Neuron (in vitro differentiated cells): Measurements from ENCODE around the gene JAZF1.

Experiments
- H2AFZ ChIP-seq: one replicate; pipeline ENCODE4 v1.6.1; 2013; ENCODE audit warnings: low read depth, mild to moderate bottlenecking, inconsistent platforms, low read length, moderate library complexity
- H3K27me3 ChIP-seq: one replicate; pipeline ENCODE4 v1.6.1; 2013; ENCODE audit warnings: low read length; ENCODE audit not compliant: insufficient read depth
- H3K36me3 ChIP-seq: one replicate; pipeline ENCODE4 v1.6.1; 2013; ENCODE audit warnings: low read length; ENCODE audit not compliant: insufficient read depth
- H3K4me1 ChIP-seq: one replicate; pipeline ENCODE4 v1.6.1; 2013; ENCODE audit warnings: low read length; ENCODE audit not compliant: insufficient read depth
- H3K4me3 ChIP-seq: 2 replicates; pipeline ENCODE4 v1.5.1; 2013; ENCODE audit warnings: mild to moderate bottlenecking, low read length, moderate library complexity
- H3K9me3 ChIP-seq: one replicate; pipeline ENCODE4 v1.6.1; 2013; ENCODE audit warnings: low read length

Gene JAZF1

DNA sequence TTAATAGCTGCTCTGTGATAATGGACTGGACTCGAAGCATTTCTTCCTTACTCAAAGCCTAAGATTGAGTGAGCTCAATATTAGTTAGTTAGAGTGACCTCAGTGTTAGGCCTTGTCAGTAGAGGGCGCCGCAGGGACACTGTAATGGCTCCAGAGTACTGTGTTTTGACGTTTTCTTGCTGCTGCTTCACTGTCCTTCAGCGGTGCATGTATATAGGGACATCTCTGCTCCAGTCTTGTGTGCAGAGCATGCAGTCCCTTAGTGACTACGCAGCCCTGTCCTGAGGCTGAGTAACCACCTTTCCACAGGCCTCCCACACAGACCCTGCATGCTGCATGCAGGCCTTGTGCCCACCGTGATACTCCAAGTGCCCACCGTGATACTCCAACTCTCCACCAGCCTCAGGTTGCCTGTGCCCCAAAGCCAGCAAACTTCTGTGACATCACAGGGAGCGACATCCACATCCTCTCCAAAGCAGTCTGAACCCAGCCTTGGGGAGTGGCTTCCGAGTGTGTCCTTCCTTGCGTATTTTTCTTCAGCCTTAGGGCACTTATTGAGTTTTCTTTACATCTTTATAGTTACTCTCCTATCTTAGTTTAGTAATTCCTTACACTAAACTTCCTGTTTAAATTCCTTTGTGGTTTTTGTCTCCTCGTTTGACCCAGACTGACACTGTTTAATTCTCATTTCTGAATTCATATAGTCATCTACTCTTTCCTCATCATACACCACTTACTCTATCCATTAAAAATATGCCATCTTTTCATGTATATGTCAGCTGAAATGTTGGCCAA, 118.2 kb downstream of the JAZF1 start:
- Histone ChIP-seq H2AFZ (no peak overlapping the region), H3K36me3 (no peaks in the 10 kb centered on the region), H3K4me3 (no peak overlapping the region), H3K27me3 (peaks cover 6% of the 10 kb centered on the region), H3K4me1 (no peaks in the 10 kb centered on the region), H3K9me3 (no peaks in the 10 kb centered on the region)

GRCh38 chr7:28061824-28062196, 118.8 kb downstream of the JAZF1 start:
- Histone ChIP-seq H3K4me1 (no peaks in the 10 kb centered on the region), H3K36me3 (no peaks in the 10 kb centered on the region), H3K27me3 (peaks cover 6% of the 10 kb centered on the region), H3K9me3 (no peaks in the 10 kb centered on the region), H3K4me3 (no peak overlapping the region), H2AFZ (no peak overlapping the region)

DNA sequence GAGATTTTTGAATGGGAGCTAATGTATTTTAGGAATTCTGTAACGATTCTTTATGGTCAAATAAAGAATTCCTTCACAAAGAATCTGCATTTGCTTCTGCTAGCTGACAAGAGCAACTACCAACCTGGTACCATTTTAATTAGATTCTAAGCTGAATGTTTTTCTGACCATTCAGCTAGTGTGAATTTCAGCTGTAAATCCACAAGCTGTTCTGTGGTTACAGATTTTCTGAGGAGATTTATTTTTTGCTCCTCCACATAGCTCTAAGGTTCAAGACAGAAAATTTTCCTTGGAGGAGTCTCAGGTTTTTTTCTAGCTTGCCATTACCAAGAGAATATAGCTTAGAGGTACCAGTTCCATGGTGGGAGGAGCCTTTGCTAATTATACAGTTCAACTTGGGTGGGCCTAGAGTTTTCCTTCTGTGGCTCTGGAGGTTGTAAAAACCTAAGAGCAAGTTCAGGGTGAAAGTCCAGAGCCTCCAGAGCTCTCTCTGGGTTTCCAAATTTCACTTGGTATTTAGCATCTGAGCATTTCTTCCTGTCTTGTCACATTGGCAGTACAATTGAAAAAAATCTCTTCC, 120.1 kb downstream of the JAZF1 start:
- Histone ChIP-seq H3K27me3 (peaks cover 6% of the 10 kb centered on the region), H3K4me3 (no peak overlapping the region), H2AFZ (no peak overlapping the region), H3K4me1 (no peaks in the 10 kb centered on the region), H3K36me3 (no peaks in the 10 kb centered on the region), H3K9me3 (no peaks in the 10 kb centered on the region)

- no peak overlapping the region for H2AFZ ChIP-seq
- H3K36me3 ChIP-seq = no peaks in the 10 kb centered on the region
- no peaks in the 10 kb centered on the region for H3K9me3 ChIP-seq
- H3K4me3 ChIP-seq = no peak overlapping the region
- H3K27me3 ChIP-seq = no peaks in the 10 kb centered on the region
- H3K4me1 ChIP-seq = no peaks in the 10 kb centered on the region
Measured at GRCh38 chr7:28055161-28055544, 125.4 kb downstream of the JAZF1 start.

GRCh38 chr7:28054531-28055160, 125.9 kb downstream of the JAZF1 start:
- Histone ChIP-seq H3K36me3 (no peaks in the 10 kb centered on the region), H3K9me3 (no peaks in the 10 kb centered on the region), H3K4me3 (no peak overlapping the region), H2AFZ (no peak overlapping the region), H3K4me1 (no peaks in the 10 kb centered on the region), H3K27me3 (no peaks in the 10 kb centered on the region)

GRCh38 chr7:28052933-28053332, 127.7 kb downstream of the JAZF1 start:
- Histone ChIP-seq H2AFZ (no peak overlapping the region), H3K4me1 (no peaks in the 10 kb centered on the region), H3K9me3 (no peaks in the 10 kb centered on the region), H3K36me3 (no peaks in the 10 kb centered on the region), H3K27me3 (no peaks in the 10 kb centered on the region), H3K4me3 (no peak overlapping the region)

- no peaks in the 10 kb centered on the region for H3K4me1 ChIP-seq
- H2AFZ ChIP-seq = no peak overlapping the region
- no peaks in the 10 kb centered on the region for H3K9me3 ChIP-seq
- no peak overlapping the region for H3K4me3 ChIP-seq
- no peaks in the 10 kb centered on the region for H3K27me3 ChIP-seq
- no peaks in the 10 kb centered on the region for H3K36me3 ChIP-seq
Measured at GRCh38 chr7:28048694-28049093, 131.9 kb downstream of the JAZF1 start.

DNA sequence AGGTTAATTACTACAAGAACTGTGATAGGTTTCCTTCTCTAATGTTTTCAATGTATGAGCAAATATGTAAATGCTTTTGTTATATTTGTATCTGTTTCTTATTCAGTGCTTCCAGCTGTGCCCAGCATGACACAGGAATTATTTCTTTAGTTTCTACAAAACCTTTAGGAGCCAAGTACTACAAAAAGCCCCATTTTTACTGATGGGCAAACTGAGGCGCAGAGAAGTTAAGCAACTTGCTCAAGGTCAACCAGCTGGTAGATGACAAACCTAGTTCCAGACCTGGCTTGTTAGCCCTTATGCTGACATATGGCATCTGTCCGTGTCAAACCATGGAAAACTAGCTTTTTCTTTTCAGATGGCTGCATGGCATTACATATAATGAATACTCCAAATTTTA, 134.6 kb downstream of the JAZF1 start:
- H3K36me3 ChIP-seq = no peaks in the 10 kb centered on the region
- no peak overlapping the region for H2AFZ ChIP-seq
- H3K9me3 ChIP-seq = no peaks in the 10 kb centered on the region
- H3K4me3 ChIP-seq = no peak overlapping the region
- no peaks in the 10 kb centered on the region for H3K4me1 ChIP-seq
- H3K27me3 ChIP-seq = no peaks in the 10 kb centered on the region

GRCh38 chr7:28045592-28045991, 135.0 kb downstream of the JAZF1 start:
- H3K36me3 ChIP-seq = no peaks in the 10 kb centered on the region
- H3K4me3 ChIP-seq = no peak overlapping the region
- H3K9me3 ChIP-seq = no peaks in the 10 kb centered on the region
- no peak overlapping the region for H2AFZ ChIP-seq
- no peaks in the 10 kb centered on the region for H3K4me1 ChIP-seq
- H3K27me3 ChIP-seq = no peaks in the 10 kb centered on the region

- Histone ChIP-seq H3K36me3 (no peaks in the 10 kb centered on the region), H3K4me1 (no peaks in the 10 kb centered on the region), H2AFZ (no peak overlapping the region), H3K27me3 (no peaks in the 10 kb centered on the region), H3K4me3 (no peak overlapping the region), H3K9me3 (no peaks in the 10 kb centered on the region)
Measured at GRCh38 chr7:28044825-28045224, 135.8 kb downstream of the JAZF1 start.

- no peak overlapping the region for H2AFZ ChIP-seq
- no peaks in the 10 kb centered on the region for H3K36me3 ChIP-seq
- H3K9me3 ChIP-seq = no peaks in the 10 kb centered on the region
- no peaks in the 10 kb centered on the region for H3K4me1 ChIP-seq
- H3K4me3 ChIP-seq = no peak overlapping the region
- no peaks in the 10 kb centered on the region for H3K27me3 ChIP-seq
Measured at GRCh38 chr7:28042721-28043120, 137.9 kb downstream of the JAZF1 start.

DNA sequence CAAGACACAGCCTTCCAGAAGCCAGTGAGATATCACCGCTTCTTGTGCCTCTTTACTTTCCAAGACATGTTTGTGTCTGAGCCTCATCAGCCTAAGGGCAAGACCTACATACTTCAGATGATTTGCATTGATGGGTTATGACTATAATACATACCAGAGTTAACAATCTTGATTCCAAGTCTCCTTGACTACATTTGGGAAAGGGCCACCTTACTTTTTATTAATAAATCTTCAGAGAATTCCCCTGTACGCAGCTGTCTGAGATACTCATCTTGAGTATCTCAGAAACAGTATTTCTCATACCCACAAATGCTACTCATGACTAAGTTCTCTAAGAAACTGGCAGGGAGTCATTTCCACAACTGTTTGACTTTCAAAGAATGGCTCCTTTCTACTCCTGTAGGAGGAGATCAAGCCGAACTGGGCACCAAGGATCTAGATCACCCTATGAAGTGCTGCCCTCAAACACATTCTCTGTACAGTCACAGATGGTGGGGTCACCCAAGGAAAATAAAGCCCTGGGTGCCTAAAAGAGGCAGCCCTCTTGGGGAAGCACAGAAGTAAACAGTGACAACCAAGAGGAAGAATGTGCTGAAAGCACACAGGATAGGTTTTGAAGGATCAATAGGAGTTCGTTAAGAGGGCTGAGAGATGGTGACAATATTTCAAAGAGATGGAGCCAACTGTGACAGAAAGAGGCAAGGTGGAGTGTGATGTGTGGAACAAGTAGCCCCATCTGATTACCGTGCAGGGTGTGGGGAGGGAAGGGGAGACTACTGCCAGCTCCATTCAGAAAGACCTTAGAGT, 138.9 kb downstream of the JAZF1 start:
- Histone ChIP-seq H3K27me3 (peaks cover 2% of the 10 kb centered on the region), H3K36me3 (no peaks in the 10 kb centered on the region), H3K9me3 (no peaks in the 10 kb centered on the region), H3K4me3 (no peak overlapping the region), H3K4me1 (no peaks in the 10 kb centered on the region), H2AFZ (no peak overlapping the region)

DNA sequence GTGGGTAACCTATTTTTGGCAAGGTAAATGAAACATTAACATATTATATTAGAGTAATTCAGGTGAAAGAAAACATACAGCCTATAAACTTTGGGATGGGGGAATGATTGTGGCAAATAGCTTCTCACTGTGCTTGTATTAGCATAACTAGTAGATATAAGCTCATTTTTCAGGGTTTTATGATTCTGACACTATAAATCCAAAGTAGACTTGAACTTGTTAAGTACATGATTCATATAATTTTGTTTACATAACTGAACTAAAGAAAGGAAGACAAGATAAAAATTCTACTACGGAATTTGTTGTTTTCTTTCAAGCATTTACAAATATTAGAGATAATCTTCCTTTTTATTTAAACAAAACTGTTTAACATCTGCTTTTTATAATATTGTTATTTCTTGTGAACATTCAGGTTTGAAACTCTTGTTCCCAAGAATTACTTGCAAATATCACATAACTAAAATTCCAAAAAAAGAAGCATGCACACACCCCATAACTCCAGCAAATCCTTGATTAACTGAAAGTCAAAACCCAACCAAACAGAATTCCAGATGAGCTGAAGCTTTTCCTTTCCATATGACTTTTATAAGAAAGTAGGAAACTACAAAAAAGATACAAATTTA, 142.3 kb downstream of the JAZF1 start:
- Histone ChIP-seq H3K9me3 (no peaks in the 10 kb centered on the region), H2AFZ (no peak overlapping the region), H3K36me3 (no peaks in the 10 kb centered on the region), H3K27me3 (peaks cover 7% of the 10 kb centered on the region), H3K4me3 (no peak overlapping the region), H3K4me1 (no peaks in the 10 kb centered on the region)
